HL-60 (cell line): ENCODE data around the gene ANK3.

ENCODE experiments used
- POLR2AphosphoS5 ChIP-seq: IDR thresholded peaks from 2 replicates; pipeline ENCODE4 v1.6.1; 2012; ENCODE audit warnings: low read depth
- TF ChIP-seq, protein P1 (sequence below): IDR thresholded peaks from one replicate; pipeline ENCODE4 v1.5.1; 2011; ENCODE audit warnings: low read length, control low read depth, inconsistent platforms; ENCODE audit not compliant: insufficient read depth

DNA sequence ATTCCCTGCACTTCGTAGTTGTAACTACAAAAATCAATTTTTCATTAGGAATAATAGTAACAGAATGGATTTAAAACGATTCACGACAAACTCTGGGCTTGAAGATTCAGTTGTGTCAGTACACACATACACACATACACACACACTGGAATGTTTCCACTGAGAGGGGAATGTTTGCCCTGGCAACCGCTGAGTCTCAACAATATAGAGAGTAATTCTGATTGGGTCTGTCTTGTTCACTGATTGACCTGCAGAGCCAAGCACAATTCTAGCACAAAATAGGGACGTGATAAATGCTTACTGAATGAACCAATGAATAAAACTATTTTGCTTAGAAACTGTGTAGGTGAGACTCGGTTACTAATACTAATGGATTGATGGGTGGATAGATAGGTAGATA lies 278.9 kb downstream of the ANK3 start:
- TF ChIP-seq, protein P1, sequence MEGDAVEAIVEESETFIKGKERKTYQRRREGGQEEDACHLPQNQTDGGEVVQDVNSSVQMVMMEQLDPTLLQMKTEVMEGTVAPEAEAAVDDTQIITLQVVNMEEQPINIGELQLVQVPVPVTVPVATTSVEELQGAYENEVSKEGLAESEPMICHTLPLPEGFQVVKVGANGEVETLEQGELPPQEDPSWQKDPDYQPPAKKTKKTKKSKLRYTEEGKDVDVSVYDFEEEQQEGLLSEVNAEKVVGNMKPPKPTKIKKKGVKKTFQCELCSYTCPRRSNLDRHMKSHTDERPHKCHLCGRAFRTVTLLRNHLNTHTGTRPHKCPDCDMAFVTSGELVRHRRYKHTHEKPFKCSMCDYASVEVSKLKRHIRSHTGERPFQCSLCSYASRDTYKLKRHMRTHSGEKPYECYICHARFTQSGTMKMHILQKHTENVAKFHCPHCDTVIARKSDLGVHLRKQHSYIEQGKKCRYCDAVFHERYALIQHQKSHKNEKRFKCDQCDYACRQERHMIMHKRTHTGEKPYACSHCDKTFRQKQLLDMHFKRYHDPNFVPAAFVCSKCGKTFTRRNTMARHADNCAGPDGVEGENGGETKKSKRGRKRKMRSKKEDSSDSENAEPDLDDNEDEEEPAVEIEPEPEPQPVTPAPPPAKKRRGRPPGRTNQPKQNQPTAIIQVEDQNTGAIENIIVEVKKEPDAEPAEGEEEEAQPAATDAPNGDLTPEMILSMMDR: no peak
- no peak for TF ChIP-seq POLR2AphosphoS5
